ENCODE results near the gene OR10A6. TPM values are rescaled to one million over a fixed set of nuclear protein-coding genes. Genes with fewer than 3 reads are reported as not detected.

OR10A6 gene
- total RNA-seq, 4 donors from 2014 or later: not detected

- Histone ChIP-seq H3K27ac (no peak overlapping the region), H3K4me1 (no peaks in the 10 kb centered on the region), H3K36me3 (no peaks in the 10 kb centered on the region), H3K4me3 (no peak overlapping the region), H3K9me3 (no peaks in the 10 kb centered on the region), H3K27me3 (no peaks in the 10 kb centered on the region)
- DNase-seq: no peak
- in situ Hi-C loops (cut with MboI; ENCODE audit: low sequenced_read_pairs in 4 of 4) (no loop called here), intact Hi-C loops (cut with DNase I; ENCODE audit: low total_unique reads) (no loop called here)
- TF ChIP-seq CTCF (IDR thresholded peaks at IDR 0.05 in 4 of 5, conservative IDR thresholded peaks at IDR 0.05 in 1 of 5) (no peak), POLR2A (IDR thresholded peaks at IDR 0.05) (no peak)
- ATAC-seq: no peak
Observed at GRCh38 chr11:7909585-7910285, 21.3 kb downstream of the OR10A6 start.

GRCh38 chr11:7907121-7907520, 23.9 kb downstream of the OR10A6 start:
- H3K27me3 ChIP-seq: no peaks in the 10 kb centered on the region
- in situ Hi-C loops (cut with MboI; ENCODE audit: low sequenced_read_pairs in 4 of 4): no loop called here
- ATAC-seq (no peak), DNase-seq (no peak)
- H3K4me1 ChIP-seq: no peaks in the 10 kb centered on the region
- H3K36me3 ChIP-seq: no peaks in the 10 kb centered on the region
- H3K27ac ChIP-seq: no peak overlapping the region
- no peaks in the 10 kb centered on the region for H3K9me3 ChIP-seq
- intact Hi-C loops (cut with DNase I; ENCODE audit: low total_unique reads): no loop called here
- TF ChIP-seq POLR2A (IDR thresholded peaks at IDR 0.05) (no peak), CTCF (IDR thresholded peaks at IDR 0.05 in 4 of 5, conservative IDR thresholded peaks at IDR 0.05 in 1 of 5) (no peak)
- no peak overlapping the region for H3K4me3 ChIP-seq

- no peaks in the 10 kb centered on the region for H3K4me1 ChIP-seq
- intact Hi-C loops (cut with DNase I; ENCODE audit: low total_unique reads): no loop called here
- no peak for DNase-seq
- H3K9me3 ChIP-seq: no peaks in the 10 kb centered on the region
- no peaks in the 10 kb centered on the region for H3K27me3 ChIP-seq
- ATAC-seq: no peak
- H3K4me3 ChIP-seq: no peak overlapping the region
- TF ChIP-seq POLR2A (IDR thresholded peaks at IDR 0.05): no peak
- no peak for TF ChIP-seq CTCF (IDR thresholded peaks at IDR 0.05 in 4 of 5, conservative IDR thresholded peaks at IDR 0.05 in 1 of 5)
- in situ Hi-C loops (cut with MboI; ENCODE audit: low sequenced_read_pairs in 4 of 4): no loop called here
- no peaks in the 10 kb centered on the region for H3K36me3 ChIP-seq
- no peak overlapping the region for H3K27ac ChIP-seq
Observed at GRCh38 chr11:7906481-7906880, 24.6 kb downstream of the OR10A6 start.

GRCh38 chr11:7905961-7906429, 25.1 kb downstream of the OR10A6 start:
- Histone ChIP-seq H3K27ac (no peak overlapping the region), H3K4me3 (no peak overlapping the region), H3K9me3 (no peaks in the 10 kb centered on the region), H3K4me1 (no peaks in the 10 kb centered on the region), H3K27me3 (no peaks in the 10 kb centered on the region), H3K36me3 (no peaks in the 10 kb centered on the region)
- no peak for TF ChIP-seq POLR2A (IDR thresholded peaks at IDR 0.05)
- TF ChIP-seq CTCF (IDR thresholded peaks at IDR 0.05 in 4 of 5, conservative IDR thresholded peaks at IDR 0.05 in 1 of 5): no peak
- DNase-seq (no peak), ATAC-seq (no peak)
- in situ Hi-C loops (cut with MboI; ENCODE audit: low sequenced_read_pairs in 4 of 4) (no loop called here), intact Hi-C loops (cut with DNase I; ENCODE audit: low total_unique reads) (no loop called here)

GRCh38 chr11:7905549-7905948, 25.5 kb downstream of the OR10A6 start:
- Histone ChIP-seq H3K9me3 (no peaks in the 10 kb centered on the region), H3K27me3 (no peaks in the 10 kb centered on the region), H3K36me3 (no peaks in the 10 kb centered on the region), H3K27ac (no peak overlapping the region), H3K4me3 (no peak overlapping the region), H3K4me1 (no peaks in the 10 kb centered on the region)
- intact Hi-C loops (cut with DNase I; ENCODE audit: low total_unique reads): no loop called here
- ATAC-seq (no peak), DNase-seq (no peak)
- in situ Hi-C loops (cut with MboI; ENCODE audit: low sequenced_read_pairs in 4 of 4): no loop called here
- TF ChIP-seq POLR2A (IDR thresholded peaks at IDR 0.05) (no peak), CTCF (IDR thresholded peaks at IDR 0.05 in 4 of 5, conservative IDR thresholded peaks at IDR 0.05 in 1 of 5) (no peak)

Data from gastrocnemius medialis (tissue), 4 donors.